Neutrophil (primary cell): ENCODE data around the gene KLRC3.
"Not testable (repeated sequence)": the region's sequence is repeated elsewhere in the genome, so short reads cannot be mapped to it uniquely, and the experiment has no call there.

ENCODE experiments used
- H3K27ac ChIP-seq: fragments of 200-600 bp; sonication (generic); 2 replicates; pipeline ENCODE4 v1.5.1; 2016; ENCODE audit warnings: mild to moderate bottlenecking, moderate library complexity
- H3K27me3 ChIP-seq: fragments of 200-600 bp; sonication (generic); 2 replicates; pipeline ENCODE4 v1.6.0; 2016; ENCODE audit warnings: mild to moderate bottlenecking
- H3K36me3 ChIP-seq: fragments of 200-600 bp; sonication (generic); 2 replicates; pipeline ENCODE4 v1.5.1; 2017
- H3K4me1 ChIP-seq, 2 experiments: fragments of 200-600 bp in 1 of 2; sonication (generic) in 1 of 2; 1 replicate in 1 of 2; 2 replicates in 1 of 2; pipeline versions ENCODE4 v1.5.1 to v1.6.1; 2013 to 2016; ENCODE audit warnings: low read depth in 1 of 2, low read length in 1 of 2, mild to moderate bottlenecking in 1 of 2, moderate library complexity in 1 of 2; ENCODE audit not compliant: control insufficient read depth in 1 of 2, insufficient read depth in 1 of 2
- H3K4me3 ChIP-seq, 2 experiments: fragments of 200-600 bp in 1 of 2; sonication (generic) in 1 of 2; 1 replicate in 1 of 2; 2 replicates in 1 of 2; pipeline ENCODE4 v1.5.1; 2013 to 2016; ENCODE audit warnings: low read depth in 1 of 2, low read length in 1 of 2, mild to moderate bottlenecking in 1 of 2, moderate library complexity in 1 of 2
- H3K9me3 ChIP-seq: fragments of 200-600 bp; sonication (generic); 2 replicates; pipeline ENCODE4 v1.5.1; 2016
- TF ChIP-seq, protein P1 (sequence below): fragments of 200-600 bp; sonication (generic); IDR thresholded peaks from 2 replicates; pipeline ENCODE4 v1.5.1; 2016; ENCODE audit warnings: antibody characterized with exemption

KLRC3 gene

DNA sequence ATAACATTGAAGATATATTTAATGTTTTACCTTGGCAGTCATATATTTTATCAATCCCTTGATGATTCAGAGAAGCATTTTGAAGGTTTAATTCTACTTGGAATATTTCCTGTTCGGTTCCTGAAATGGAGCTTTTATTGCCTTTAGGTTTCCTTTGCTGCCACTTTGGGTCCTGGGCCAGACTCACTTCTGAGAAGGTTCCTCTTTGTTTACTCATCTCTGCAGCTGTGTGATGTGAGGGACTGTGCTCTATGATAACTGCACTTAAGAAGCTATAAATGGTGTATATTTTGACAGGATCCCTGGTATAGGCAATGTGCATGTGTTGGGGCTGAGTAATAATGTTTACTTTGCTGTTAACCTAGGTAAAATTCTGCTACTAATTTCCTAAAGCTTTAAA, at the start of gene KLRC3:
Gene KLRC3, minus strand, starts transcription at position 262 of the 400 bp plus-strand sequence. Its CDS starts 45 bp downstream, at position 217.
- H3K27me3 ChIP-seq, result peaks cover 21% of the 10 kb centered on the region
- not testable (repeated sequence) for H3K4me3 ChIP-seq, H3K9me3 ChIP-seq, H3K4me1 ChIP-seq, H3K27ac ChIP-seq, H3K36me3 ChIP-seq

DNA sequence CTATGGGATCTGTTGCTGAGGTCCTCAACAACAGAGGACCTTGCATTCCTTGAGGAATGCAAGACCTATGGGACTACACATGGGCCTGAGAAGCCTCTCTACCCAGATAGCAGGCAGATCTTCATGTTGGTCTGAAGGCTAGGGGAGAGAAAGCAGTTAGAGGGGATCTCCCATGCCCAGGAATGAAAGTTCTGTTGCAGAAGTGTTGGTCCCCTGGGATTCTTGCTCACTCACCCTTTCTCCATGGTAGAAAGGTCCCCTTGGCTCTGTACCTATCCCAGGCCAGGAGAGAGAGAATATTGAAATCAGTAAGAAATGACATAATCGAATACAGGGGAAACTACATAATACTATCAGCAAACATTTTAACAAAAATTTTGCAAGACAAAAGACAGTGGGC, 49.3 kb upstream of the KLRC3 start:
- no peaks in the 10 kb centered on the region for H3K4me1 ChIP-seq
- no peaks in the 10 kb centered on the region for H3K27me3 ChIP-seq
- no peak overlapping the region for H3K27ac ChIP-seq
- H3K4me3 ChIP-seq, result no peak overlapping the region
- H3K36me3 ChIP-seq, result no peaks in the 10 kb centered on the region
- TF ChIP-seq, protein P1, sequence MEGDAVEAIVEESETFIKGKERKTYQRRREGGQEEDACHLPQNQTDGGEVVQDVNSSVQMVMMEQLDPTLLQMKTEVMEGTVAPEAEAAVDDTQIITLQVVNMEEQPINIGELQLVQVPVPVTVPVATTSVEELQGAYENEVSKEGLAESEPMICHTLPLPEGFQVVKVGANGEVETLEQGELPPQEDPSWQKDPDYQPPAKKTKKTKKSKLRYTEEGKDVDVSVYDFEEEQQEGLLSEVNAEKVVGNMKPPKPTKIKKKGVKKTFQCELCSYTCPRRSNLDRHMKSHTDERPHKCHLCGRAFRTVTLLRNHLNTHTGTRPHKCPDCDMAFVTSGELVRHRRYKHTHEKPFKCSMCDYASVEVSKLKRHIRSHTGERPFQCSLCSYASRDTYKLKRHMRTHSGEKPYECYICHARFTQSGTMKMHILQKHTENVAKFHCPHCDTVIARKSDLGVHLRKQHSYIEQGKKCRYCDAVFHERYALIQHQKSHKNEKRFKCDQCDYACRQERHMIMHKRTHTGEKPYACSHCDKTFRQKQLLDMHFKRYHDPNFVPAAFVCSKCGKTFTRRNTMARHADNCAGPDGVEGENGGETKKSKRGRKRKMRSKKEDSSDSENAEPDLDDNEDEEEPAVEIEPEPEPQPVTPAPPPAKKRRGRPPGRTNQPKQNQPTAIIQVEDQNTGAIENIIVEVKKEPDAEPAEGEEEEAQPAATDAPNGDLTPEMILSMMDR, result no peak
- no peaks in the 10 kb centered on the region for H3K9me3 ChIP-seq

DNA sequence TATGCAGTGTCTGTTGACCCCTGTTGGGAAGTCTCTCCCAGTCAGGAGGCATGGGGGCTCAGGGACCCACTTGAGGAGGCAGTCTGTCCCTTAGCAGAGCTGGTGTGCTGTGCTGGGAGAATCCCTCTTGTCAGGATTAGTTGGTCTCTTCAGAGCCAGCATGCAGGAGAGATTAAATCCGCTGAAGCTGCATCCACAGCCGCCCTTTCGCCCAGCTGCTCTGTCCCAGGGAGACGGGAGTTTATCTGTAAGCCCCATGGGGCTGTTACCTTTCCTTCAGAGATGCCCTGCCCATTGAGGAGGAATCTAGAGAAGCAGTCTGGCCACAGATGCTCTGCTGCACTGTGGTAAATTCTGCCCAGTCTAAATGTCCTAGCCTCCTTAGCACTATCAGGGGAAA, 45.9 kb upstream of the KLRC3 start:
- no peaks in the 10 kb centered on the region for H3K27me3 ChIP-seq
- TF ChIP-seq, protein P1, result no peak
- no peak overlapping the region for H3K27ac ChIP-seq
- H3K4me1 ChIP-seq, result no peaks in the 10 kb centered on the region
- no peaks in the 10 kb centered on the region for H3K9me3 ChIP-seq
- no peak overlapping the region for H3K4me3 ChIP-seq
- no peaks in the 10 kb centered on the region for H3K36me3 ChIP-seq

DNA sequence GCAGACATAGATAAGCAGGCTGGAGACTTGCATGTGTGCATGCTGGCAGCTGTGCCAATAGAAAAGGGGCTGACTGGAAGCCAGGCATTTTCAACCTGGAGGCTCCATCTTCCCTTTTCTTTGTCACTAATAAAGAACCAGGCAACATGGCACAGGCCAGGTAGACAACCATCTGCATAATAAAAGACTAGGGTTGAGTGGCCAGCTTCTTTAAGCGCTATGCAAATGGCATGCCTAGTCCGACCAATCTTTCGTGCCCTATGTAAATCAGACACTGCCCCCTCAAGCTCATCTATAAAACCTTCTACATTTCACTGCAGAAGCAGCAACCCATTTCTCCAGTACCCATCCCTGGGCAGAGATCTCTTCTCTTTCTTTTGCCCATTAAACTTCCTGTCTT, 37.4 kb upstream of the KLRC3 start:
- Histone ChIP-seq H3K36me3 (no peaks in the 10 kb centered on the region), H3K4me3 (no peak overlapping the region), H3K4me1 (no peaks in the 10 kb centered on the region), H3K27me3 (no peaks in the 10 kb centered on the region), H3K9me3 (peaks cover 8% of the 10 kb centered on the region), H3K27ac (no peak overlapping the region)
- TF ChIP-seq, protein P1, result no peak

DNA sequence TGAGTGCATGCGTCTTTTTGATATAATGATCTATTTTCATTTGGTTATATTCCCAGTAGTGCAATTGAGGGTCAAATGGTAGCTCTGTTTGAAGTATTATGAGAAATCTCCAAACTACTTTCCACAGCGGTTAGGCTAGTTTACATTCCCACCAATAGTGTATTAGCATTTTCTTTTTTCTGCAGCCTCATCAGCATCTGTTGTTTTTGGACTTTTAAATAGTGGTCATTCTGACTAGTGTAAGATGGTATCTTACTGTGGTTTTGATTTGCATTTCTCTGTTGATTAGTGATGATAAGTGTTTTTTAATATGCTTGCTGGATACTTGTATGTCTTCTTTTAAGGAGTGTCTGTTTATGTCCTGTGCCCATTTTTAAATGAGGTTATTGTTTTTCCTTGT, 36.5 kb upstream of the KLRC3 start:
- Histone ChIP-seq H3K4me3 (no peak overlapping the region), H3K27ac (no peak overlapping the region), H3K4me1 (no peaks in the 10 kb centered on the region), H3K27me3 (no peaks in the 10 kb centered on the region), H3K9me3 (peaks cover 8% of the 10 kb centered on the region), H3K36me3 (no peaks in the 10 kb centered on the region)
- TF ChIP-seq, protein P1, result no peak

DNA sequence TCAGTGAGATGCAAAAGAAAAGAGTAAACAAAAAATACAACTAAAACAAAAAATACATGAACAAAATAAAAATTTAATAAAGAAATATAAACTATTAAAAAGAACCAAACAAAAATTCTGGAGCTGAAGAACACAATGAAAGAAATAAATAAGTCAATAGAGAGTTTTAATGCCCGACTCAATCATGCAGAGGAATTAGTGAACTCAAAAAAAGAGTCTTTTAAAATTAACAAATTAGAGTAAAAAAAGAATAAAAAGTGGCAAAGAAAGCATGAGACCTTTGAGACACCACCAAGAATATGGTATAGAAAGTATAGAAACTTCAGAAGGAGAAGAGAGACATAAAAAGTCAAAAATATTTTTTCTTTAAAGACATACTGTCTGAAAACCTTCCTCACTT, 35.4 kb upstream of the KLRC3 start:
- no peaks in the 10 kb centered on the region for H3K27me3 ChIP-seq
- no peak overlapping the region for H3K4me3 ChIP-seq
- peaks cover 8% of the 10 kb centered on the region for H3K9me3 ChIP-seq
- no peaks in the 10 kb centered on the region for H3K4me1 ChIP-seq
- no peak overlapping the region for H3K27ac ChIP-seq
- TF ChIP-seq, protein P1, result no peak
- H3K36me3 ChIP-seq, result no peaks in the 10 kb centered on the region
